CD4-positive, alpha-beta T cell (primary cell): ENCODE results near the gene DCP2. TPM values are rescaled to one million over a fixed set of nuclear protein-coding genes. Genes with fewer than 3 reads are reported as not detected.

Experiments
- ATAC-seq: fragments of 200-7000 bp; cut with Tn5 transposase; one replicate; pipeline ENCODE4 v1.10.0; 2022; ENCODE audit warnings: mild to moderate bottlenecking; ENCODE audit not compliant: poor library complexity
- CTCF ChIA-PET: fragments of 350-600 bp; sonication (Branson Sonifier 250); formaldehyde crosslinking; loops from one replicate; lab custom pipeline; 2021; ENCODE audit warnings: antibody characterized with exemption, inconsistent platforms; lab: Charles Lee
- POLR2A ChIA-PET: fragments of 350-600 bp; sonication (Branson Sonifier 250); formaldehyde crosslinking; loops from one replicate; lab custom pipeline; 2021; ENCODE audit warnings: antibody characterized with exemption, inconsistent platforms; lab: Charles Lee
- DNase-seq, 14 experiments: peaks; one replicate each; pipeline ENCODE4 v3.0.0-alpha.2; 2013 to 2020; ENCODE audit warnings: mixed read lengths in 2 of 14
- H3K27ac ChIP-seq, 2 donors: one replicate each; pipeline versions ENCODE4 v1.5.1 to v1.7.0; 2013; ENCODE audit warnings: low read length in 2 of 2, low read depth in 1 of 2, mild to moderate bottlenecking in 1 of 2
- H3K27me3 ChIP-seq, 2 experiments: 1 replicate in 1 of 2; 2 replicates in 1 of 2; pipeline versions ENCODE4 v1.6.1 to v1.7.0; 2013; ENCODE audit warnings: low read length in 2 of 2, control low read depth in 1 of 2, mild to moderate bottlenecking in 1 of 2, moderate library complexity in 1 of 2; ENCODE audit not compliant: insufficient read depth in 2 of 2, control insufficient read depth in 1 of 2
- H3K36me3 ChIP-seq: one replicate; pipeline ENCODE4 v1.6.1; 2013; ENCODE audit warnings: low read length, control low read depth; ENCODE audit not compliant: insufficient read depth
- H3K4me1 ChIP-seq: one replicate; pipeline ENCODE4 v1.6.1; 2013; ENCODE audit warnings: low read length, control low read depth; ENCODE audit not compliant: insufficient read depth
- H3K4me3 ChIP-seq: one replicate; pipeline ENCODE4 v1.5.1; 2013; ENCODE audit warnings: mild to moderate bottlenecking, low read length, moderate library complexity
- H3K9me3 ChIP-seq, 2 experiments: 1 replicate in 1 of 2; 2 replicates in 1 of 2; pipeline versions ENCODE4 v1.6.1 to v1.7.0; 2013; ENCODE audit warnings: low read length in 2 of 2, mild to moderate bottlenecking in 2 of 2, control low read depth in 1 of 2, moderate library complexity in 1 of 2; ENCODE audit not compliant: control insufficient read depth in 1 of 2, insufficient read depth in 1 of 2
- H3K27ac Mint-ChIP-seq: one replicate; pipeline ENCODE4 v1.8.0; 2020; ENCODE audit warnings: mixed read lengths
- H3K27me3 Mint-ChIP-seq: one replicate; pipeline ENCODE4 v1.8.0; 2021; ENCODE audit warnings: mixed read lengths
- H3K36me3 Mint-ChIP-seq: one replicate; pipeline ENCODE4 v1.8.0; 2021; ENCODE audit warnings: low read depth, mixed read lengths
- H3K4me1 Mint-ChIP-seq: one replicate; pipeline ENCODE4 v1.8.0; 2021; ENCODE audit warnings: low read depth, mixed read lengths
- H3K4me3 Mint-ChIP-seq: one replicate; pipeline ENCODE4 v1.8.0; 2020; ENCODE audit warnings: mild to moderate bottlenecking, mixed read lengths
- H3K9me3 Mint-ChIP-seq: one replicate; pipeline ENCODE4 v1.8.0; 2020; ENCODE audit warnings: mixed read lengths
- intact Hi-C, 2 experiments: fragments of 100-400 bp; cut with DNase I in 1 of 2; cut with micrococcal nuclease in 1 of 2; formaldehyde crosslinking; loops; one replicate each; pipeline versions ENCODE4 v1.15.1 to v1.9.0; 2023 to 2025; cut with DNase I, micrococcal nuclease
- total RNA-seq, 174 experiments: library from RNA in 2 of 174; stranded (reverse) in 2 of 174; gene quantifications; one replicate each; pipeline ENCODE4 v1.2.3 and lab custom pipeline; 2021 to 2026
- TF ChIP-seq, protein P1 (sequence below): fragments of 200-600 bp; IDR thresholded peaks from one replicate; pipeline ENCODE4 v1.8.0; 2022; ENCODE audit warnings: antibody characterized with exemption, mild to moderate bottlenecking

Gene DCP2
- total RNA-seq, 2 experiments from 2014 or later: 86.3 to 87.1 TPM

DNA sequence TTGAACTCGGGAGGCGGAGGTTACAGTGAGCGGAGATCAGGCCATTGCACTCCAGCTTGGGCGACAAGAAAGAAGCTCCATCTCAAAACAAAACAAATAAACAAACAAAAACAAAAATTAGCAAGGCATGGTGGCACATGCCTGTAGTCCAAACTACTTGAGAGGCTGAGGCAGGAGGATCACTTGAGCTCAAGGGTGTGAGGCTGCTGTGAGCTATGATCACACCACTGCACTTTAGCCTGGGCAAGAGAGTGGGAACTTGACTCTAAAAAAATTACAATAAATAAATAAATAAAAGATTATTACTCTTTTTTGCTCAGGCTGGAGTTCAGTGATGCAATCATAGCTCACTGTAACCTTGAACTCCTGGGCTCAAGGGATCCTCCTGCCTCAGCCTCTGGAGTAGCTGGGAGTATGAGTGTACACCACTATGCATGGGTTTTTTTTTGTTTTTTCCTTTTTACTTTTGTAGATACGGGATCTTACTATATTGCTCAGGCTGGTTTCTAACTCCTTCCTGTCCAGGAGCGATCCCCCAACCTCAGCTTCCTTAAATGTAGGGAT is 9.0 kb upstream of the DCP2 start:
- POLR2A ChIA-PET: interaction anchor here (1.1 to 1.2 kb wide), 2 partner anchors 9 to 107 kb away, joined by 3 to 8 read pairs; partner anchors contain the start of genes DCP2 and SRP19
- TF ChIP-seq, protein P1, sequence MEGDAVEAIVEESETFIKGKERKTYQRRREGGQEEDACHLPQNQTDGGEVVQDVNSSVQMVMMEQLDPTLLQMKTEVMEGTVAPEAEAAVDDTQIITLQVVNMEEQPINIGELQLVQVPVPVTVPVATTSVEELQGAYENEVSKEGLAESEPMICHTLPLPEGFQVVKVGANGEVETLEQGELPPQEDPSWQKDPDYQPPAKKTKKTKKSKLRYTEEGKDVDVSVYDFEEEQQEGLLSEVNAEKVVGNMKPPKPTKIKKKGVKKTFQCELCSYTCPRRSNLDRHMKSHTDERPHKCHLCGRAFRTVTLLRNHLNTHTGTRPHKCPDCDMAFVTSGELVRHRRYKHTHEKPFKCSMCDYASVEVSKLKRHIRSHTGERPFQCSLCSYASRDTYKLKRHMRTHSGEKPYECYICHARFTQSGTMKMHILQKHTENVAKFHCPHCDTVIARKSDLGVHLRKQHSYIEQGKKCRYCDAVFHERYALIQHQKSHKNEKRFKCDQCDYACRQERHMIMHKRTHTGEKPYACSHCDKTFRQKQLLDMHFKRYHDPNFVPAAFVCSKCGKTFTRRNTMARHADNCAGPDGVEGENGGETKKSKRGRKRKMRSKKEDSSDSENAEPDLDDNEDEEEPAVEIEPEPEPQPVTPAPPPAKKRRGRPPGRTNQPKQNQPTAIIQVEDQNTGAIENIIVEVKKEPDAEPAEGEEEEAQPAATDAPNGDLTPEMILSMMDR: no peak
- Mint-ChIP-seq H3K36me3 (no peaks in the 10 kb centered on the region), H3K4me1 (peaks cover 13% of the 10 kb centered on the region), H3K27me3 (no peaks in the 10 kb centered on the region), H3K9me3 (no peaks in the 10 kb centered on the region), H3K27ac (peak overlapping the region; percentile 1), H3K4me3 (no peak overlapping the region)
- Histone ChIP-seq H3K27me3 (no peaks in the 10 kb centered on the region), H3K9me3 (no peaks in the 10 kb centered on the region), H3K36me3 (no peaks in the 10 kb centered on the region), H3K27ac (no peak overlapping the region), H3K4me3 (no peak overlapping the region), H3K4me1 (no peaks in the 10 kb centered on the region)
- no peak for DNase-seq
- CTCF ChIA-PET: no interaction called here
- intact Hi-C loops: loop anchor here in 1 of 2 experiments (10.0 kb wide), 1 partner anchor 103 kb away; the partner anchor contains the start of gene SRP19
- no peak for ATAC-seq

DNA sequence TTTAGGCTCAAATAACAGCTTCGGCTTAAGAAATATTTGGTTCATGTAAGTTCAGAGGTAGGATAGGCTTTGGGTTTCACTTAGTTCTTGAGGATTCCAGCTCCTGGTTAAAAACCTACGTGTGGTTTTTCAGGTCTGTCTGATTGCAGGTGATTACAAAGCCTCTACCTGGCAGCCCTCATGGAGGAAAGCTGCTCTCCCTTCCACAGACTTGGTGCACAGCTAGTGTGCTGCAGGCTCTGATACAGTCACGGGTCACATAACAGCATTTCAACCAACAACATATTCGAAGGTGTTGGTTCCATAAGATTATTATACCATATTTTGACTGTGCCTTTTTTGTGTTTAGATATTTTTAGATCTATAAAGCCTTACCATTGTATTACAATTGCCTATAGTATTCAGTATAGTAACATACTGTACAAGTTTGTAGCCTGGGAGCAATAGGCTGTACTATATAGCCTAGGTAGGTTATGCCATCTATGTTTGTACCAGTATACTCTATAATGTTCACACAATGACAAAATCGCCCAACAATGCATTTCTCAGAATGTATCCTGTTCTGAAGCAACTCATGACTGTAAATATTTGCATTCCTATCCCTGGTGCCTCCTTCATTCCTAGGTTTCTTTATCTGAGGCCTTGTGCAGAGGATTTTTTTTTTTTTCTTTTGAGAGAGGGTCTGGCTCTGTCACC is 8.0 kb upstream of the DCP2 start:
- TF ChIP-seq, protein P1: no peak
- Histone ChIP-seq H3K36me3 (no peaks in the 10 kb centered on the region), H3K4me1 (no peaks in the 10 kb centered on the region), H3K27ac (no peak overlapping the region), H3K4me3 (no peak overlapping the region), H3K27me3 (no peaks in the 10 kb centered on the region), H3K9me3 (no peaks in the 10 kb centered on the region)
- ATAC-seq (no peak), DNase-seq (no peak)
- Mint-ChIP-seq H3K4me3 (no peak overlapping the region), H3K36me3 (no peaks in the 10 kb centered on the region), H3K27ac (peak overlapping the region; percentile 1), H3K27me3 (no peaks in the 10 kb centered on the region), H3K4me1 (peaks cover 7% of the 10 kb centered on the region), H3K9me3 (no peaks in the 10 kb centered on the region)
- ChIA-PET CTCF (no interaction called here), POLR2A (no interaction called here)
- intact Hi-C loops: loop anchor here in 1 of 2 experiments (10.0 kb wide), 1 partner anchor 104 kb away; the partner anchor contains the start of gene SRP19

- CTCF ChIA-PET: no interaction called here
- Mint-ChIP-seq H3K4me1 (peaks cover 11% of the 10 kb centered on the region), H3K9me3 (no peaks in the 10 kb centered on the region), H3K27ac (no peak overlapping the region), H3K36me3 (peaks cover 2% of the 10 kb centered on the region), H3K27me3 (no peaks in the 10 kb centered on the region), H3K4me3 (no peak overlapping the region)
- POLR2A ChIA-PET: no interaction called here
- Histone ChIP-seq H3K4me3 (no peak overlapping the region), H3K27ac (no peak overlapping the region), H3K4me1 (peaks cover 8% of the 10 kb centered on the region), H3K9me3 (no peaks in the 10 kb centered on the region), H3K27me3 (no peaks in the 10 kb centered on the region), H3K36me3 (no peaks in the 10 kb centered on the region)
- ATAC-seq (no peak), DNase-seq (no peak)
- intact Hi-C loops: no loop called here
- TF ChIP-seq, protein P1: no peak
Observed at GRCh38 chr5:112971276-112971675, 5.3 kb upstream of the DCP2 start.
